B cell (primary cell): ENCODE results near the gene PRRT3. TPM values are rescaled to one million over a fixed set of nuclear protein-coding genes. Genes with fewer than 3 reads are reported as not detected.
A peak's percentile ranks its signal among the peaks of the same experiment; 100 is the strongest.

ENCODE experiments used
- ATAC-seq: fragments of 200-7000 bp; cut with Tn5 transposase; one replicate; pipeline ENCODE4 v1.10.0; 2021; ENCODE audit warnings: low read depth, mild to moderate bottlenecking, moderate number of reproducible peaks, moderate library complexity
- CTCF ChIA-PET: fragments of 350-600 bp; sonication (Branson Sonifier 250); formaldehyde crosslinking; loops from one replicate; lab custom pipeline; 2021; ENCODE audit warnings: antibody characterized with exemption, inconsistent platforms; lab: Charles Lee
- POLR2A ChIA-PET: fragments of 350-600 bp; sonication (Branson Sonifier 250); formaldehyde crosslinking; loops from one replicate; lab custom pipeline; 2021; ENCODE audit warnings: antibody characterized with exemption; lab: Charles Lee
- DNase-seq: peaks from one replicate; pipeline ENCODE4 v3.0.0; 2013
- H2AFZ ChIP-seq: 2 replicates; pipeline ENCODE4 v1.6.1; 2012; ENCODE audit warnings: mild to moderate bottlenecking, low read depth, low read length; ENCODE audit not compliant: insufficient read depth, poor library complexity, severe bottlenecking
- H3K27ac ChIP-seq, 2 donors: 1 replicate in 1 of 2; 2 replicates in 1 of 2; pipeline ENCODE4 v1.5.1; 2012 to 2013; ENCODE audit warnings: low read length in 2 of 2, mild to moderate bottlenecking in 2 of 2, moderate library complexity in 1 of 2
- H3K27me3 ChIP-seq, 4 experiments: fragments of 200-600 bp in 1 of 4; sonication (generic) in 1 of 4; replicated peaks in 1 of 4; 1 replicate in 2 of 4; 2 replicates in 2 of 4; pipeline versions ENCODE4 v1.6.1 to v1.7.0; 2013 to 2016; ENCODE audit warnings: low read length in 3 of 4, mild to moderate bottlenecking in 2 of 4, mixed read lengths in 1 of 4, moderate library complexity in 1 of 4; ENCODE audit not compliant: insufficient read depth in 4 of 4, control insufficient read depth in 3 of 4; ENCODE audit errors: control extremely low read depth in 1 of 4
- H3K36me3 ChIP-seq, 2 experiments: replicated peaks in 1 of 2; 1 replicate in 1 of 2; 2 replicates in 1 of 2; pipeline versions ENCODE4 v1.6.1 to v1.7.1; 2013; ENCODE audit warnings: low read length in 1 of 2; ENCODE audit not compliant: insufficient read depth in 2 of 2, control insufficient read depth in 1 of 2; ENCODE audit errors: control extremely low read depth in 1 of 2, extremely low read depth in 1 of 2
- H3K4me1 ChIP-seq, 2 donors: fragments of 200-600 bp in 1 of 2; sonication (generic) in 1 of 2; 1 replicate in 1 of 2; 2 replicates in 1 of 2; pipeline versions ENCODE4 v1.5.1 to v1.6.1; 2013 to 2017; ENCODE audit warnings: low read length in 2 of 2; ENCODE audit not compliant: control insufficient read depth in 2 of 2, insufficient read depth in 2 of 2
- H3K4me2 ChIP-seq: replicated peaks from 2 replicates; pipeline ENCODE3; 2012; ENCODE audit warnings: mild to moderate bottlenecking, low read depth, low read length; ENCODE audit not compliant: poor library complexity, severe bottlenecking
- H3K4me3 ChIP-seq, 5 experiments: fragments of 200-600 bp in 1 of 5; sonication (generic) in 1 of 5; 1 replicate in 3 of 5; 2 replicates in 2 of 5; pipeline versions ENCODE4 v1.5.1 to v1.7.0; 2011 to 2016; ENCODE audit warnings: low read length in 4 of 5, mild to moderate bottlenecking in 4 of 5, low read depth in 2 of 5, control low read depth in 1 of 5, moderate library complexity in 1 of 5; ENCODE audit not compliant: insufficient read depth in 1 of 5; ENCODE audit errors: control extremely low read depth in 1 of 5, extremely low read depth in 1 of 5
- H3K79me2 ChIP-seq: fragments of 200-600 bp; sonication (generic); one replicate; pipeline ENCODE4 v1.6.0; 2016; ENCODE audit warnings: low read length; ENCODE audit not compliant: control insufficient read depth, insufficient read depth
- H3K9ac ChIP-seq: fragments of 200-600 bp; sonication (generic); 2 replicates; pipeline ENCODE4 v1.6.1; 2017; ENCODE audit warnings: mild to moderate bottlenecking, low read length, moderate library complexity
- H3K9me3 ChIP-seq, 3 donors: one replicate each; pipeline versions ENCODE4 v1.6.1 to v1.7.1; 2013; ENCODE audit warnings: low read length in 2 of 3; ENCODE audit not compliant: control insufficient read depth in 2 of 3, insufficient read depth in 1 of 3; ENCODE audit errors: control extremely low read depth in 1 of 3
- H4K20me1 ChIP-seq: 2 replicates; pipeline ENCODE4 v1.6.0; 2012; ENCODE audit warnings: mild to moderate bottlenecking, low read length; ENCODE audit not compliant: insufficient read depth, control insufficient read depth, poor library complexity, severe bottlenecking
- H3K27ac Mint-ChIP-seq: one replicate; pipeline ENCODE4 v1.8.0; 2021; ENCODE audit warnings: mixed read lengths
- H3K27me3 Mint-ChIP-seq: one replicate; pipeline ENCODE4 v1.8.0; 2021; ENCODE audit warnings: mixed read lengths
- H3K4me1 Mint-ChIP-seq: one replicate; pipeline ENCODE4 v1.8.0; 2021; ENCODE audit warnings: mixed read lengths
- H3K4me3 Mint-ChIP-seq: one replicate; pipeline ENCODE4 v1.8.0; 2021; ENCODE audit warnings: mixed read lengths
- H3K9me3 Mint-ChIP-seq: one replicate; pipeline ENCODE4 v1.8.0; 2022; ENCODE audit warnings: mixed read lengths; ENCODE audit not compliant: insufficient read depth
- CTCF ChIP-seq: fragments of 200-600 bp; IDR thresholded peaks from one replicate; pipeline ENCODE4 v1.8.0; 2022; ENCODE audit warnings: antibody characterized with exemption, mild to moderate bottlenecking
- EZH2 ChIP-seq: IDR thresholded peaks from 2 replicates; pipeline ENCODE4 v1.6.1; 2012; ENCODE audit warnings: borderline replicate concordance, low read depth, mild to moderate bottlenecking, moderate library complexity, low read length; ENCODE audit not compliant: insufficient read depth, poor library complexity, severe bottlenecking
- WGBS: methylation state at CpG from one replicate; pipeline ENCODE4 v1.1.5; 2013; ENCODE audit warnings: missing lambda C conversion rate; ENCODE audit not compliant: insufficient coverage; 5-methylcytosine and 5-hydroxymethylcytosine counted together
- intact Hi-C: fragments of 100-400 bp; cut with micrococcal nuclease; formaldehyde crosslinking; loops from one replicate; pipeline ENCODE4 v1.10.0; 2022
- polyA minus RNA-seq: library from RNA; depleted of rRNA, polyadenylated mRNA; stranded (reverse); fragments of >200 nt; gene quantifications from 2 replicates; pipeline ENCODE4 v1.2.3, GENCODE V29; 2012
- polyA plus RNA-seq: library from polyadenylated mRNA; depleted of rRNA; stranded (reverse); fragments of >200 nt; gene quantifications from 2 replicates; pipeline ENCODE4 v1.2.3, GENCODE V29; 2012
- total RNA-seq, 2 donors: library from RNA; stranded (reverse); fragments of 120-200 nt in 1 of 2; gene quantifications; 1 replicate in 1 of 2; 2 replicates in 1 of 2; pipeline versions ENCODE4 v1.2.3 to v1.2.4, GENCODE V29; 2013 to 2022

Gene PRRT3
- total RNA-seq: 3.9 and 4.4 TPM in 2 replicates
- total RNA-seq (2013): 0.26 TPM
- 1.0 and 1.7 TPM in 2 replicates for polyA plus RNA-seq
- 2.6 and 3.1 TPM in 2 replicates for polyA minus RNA-seq

DNA sequence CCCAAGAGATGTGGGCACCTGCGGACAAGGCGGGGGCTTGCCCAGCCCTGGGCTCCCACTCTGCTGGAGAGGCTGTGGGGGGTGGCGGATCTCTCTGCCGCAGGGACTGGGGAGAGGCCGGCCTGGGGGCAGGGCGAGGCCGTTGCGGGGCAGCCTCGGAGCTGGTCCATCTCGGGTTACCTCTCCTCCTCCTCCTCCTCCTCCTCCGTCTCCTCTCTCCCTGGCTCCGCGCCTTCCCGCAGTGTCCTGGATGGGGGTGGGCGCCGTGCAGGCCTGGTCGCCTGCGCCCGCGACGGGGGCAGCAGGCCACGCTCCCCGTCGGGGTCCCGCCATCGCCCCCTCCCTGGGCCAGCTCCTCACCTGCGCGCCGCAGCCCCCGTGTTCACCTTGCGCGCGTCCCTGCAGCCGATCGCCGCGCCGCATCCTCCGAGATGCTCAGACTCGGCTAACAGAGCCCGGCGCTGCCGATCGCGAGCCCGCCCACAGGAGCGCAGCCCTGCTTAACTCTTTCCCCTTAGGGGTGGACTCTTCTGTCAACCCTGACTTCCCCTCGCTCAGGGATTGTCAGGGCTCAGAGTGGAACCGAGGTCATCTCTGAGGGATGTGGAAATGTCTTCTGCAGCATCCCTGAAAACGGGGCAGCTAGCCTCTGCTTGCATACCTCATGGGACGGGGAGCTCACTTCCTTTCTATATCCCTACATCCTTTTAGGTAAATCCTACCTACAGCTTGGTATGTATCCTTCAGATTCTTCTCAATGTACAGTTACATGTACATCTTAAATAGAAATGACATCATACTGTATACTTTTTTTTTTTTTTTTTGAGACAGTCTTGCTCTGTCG is at the start of gene PRRT3:
PRRT3 (minus strand) TSS at position 447 of the 844 bp plus-strand sequence. CDS start 2,293 bp downstream, outside the sequence.
- H3K9me3 ChIP-seq: no peaks in the 10 kb centered on the region
- no peak for TF ChIP-seq CTCF
- TF ChIP-seq EZH2: no peak
- peaks cover 15 to 18% of the 10 kb centered on the region in 2 donors for H3K4me1 ChIP-seq
- H2AFZ ChIP-seq: peak within 1 kb of the TSS; percentile 70
- DNase-seq: peak; percentile 62
- H3K36me3 ChIP-seq: peaks cover 0 to 2% of the 10 kb centered on the region in 2 experiments
- H3K27ac ChIP-seq: no peak within 1 kb of the TSS
- peak within 1 kb of the TSS; percentile 87 for H3K4me2 ChIP-seq
- no peaks in the 10 kb centered on the region for H4K20me1 ChIP-seq
- intact Hi-C loops: loop anchor here (5.0 kb wide), 1 partner anchor 35 kb away; the partner anchor contains the start of gene EMC3
- Mint-ChIP-seq H3K27ac (peak within 1 kb of the TSS; percentile 50), H3K27me3 (no peaks in the 10 kb centered on the region), H3K9me3 (no peaks in the 10 kb centered on the region), H3K4me3 (peak within 1 kb of the TSS; percentile 91), H3K4me1 (peaks cover 15% of the 10 kb centered on the region)
- under 1% methylated on average over 42 of the region's 52 CpGs for WGBS
- ChIA-PET CTCF (interaction anchor here (2.2 to 2.9 kb wide), 2 partner anchors 17 to 20 kb away, joined by 5 to 22 read pairs; partner anchors contain the start of gene CRELD1), POLR2A (interaction anchor here (2.0 kb wide), 1 partner anchor 19 kb away, joined by 11 read pairs; the partner anchor contains the start of gene CRELD1)
- H3K9ac ChIP-seq: peak within 1 kb of the TSS; percentile 71
- peaks cover 0 to 12% (median 0%) of the 10 kb centered on the region in 4 experiments for H3K27me3 ChIP-seq
- peak; percentile 89 for ATAC-seq
- no peaks in the 10 kb centered on the region for H3K79me2 ChIP-seq
- peak within 1 kb of the TSS in 4 of 5 experiments; percentile 39 to 69 (median 58) for H3K4me3 ChIP-seq

DNA sequence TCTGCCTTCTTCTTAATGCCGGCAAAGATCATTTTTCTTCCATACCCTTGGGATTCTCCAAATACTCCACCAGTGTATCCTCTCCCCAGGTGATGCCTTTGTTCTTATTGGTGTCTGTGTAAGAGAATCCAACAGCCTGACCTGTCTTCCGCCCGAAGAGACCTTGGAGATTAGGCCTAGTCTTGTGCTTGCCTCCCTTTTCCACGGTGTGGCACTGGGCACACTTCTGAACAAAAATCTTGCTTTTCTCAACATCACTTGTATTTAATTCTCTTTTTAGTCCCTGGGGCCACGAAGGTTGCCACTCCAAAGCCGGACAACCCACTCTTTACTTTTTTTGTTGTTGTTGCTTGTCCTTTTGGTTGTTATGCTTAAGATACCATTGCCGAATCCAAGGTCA is 48.5 kb upstream of the PRRT3 start:
- H2AFZ ChIP-seq: no peak overlapping the region
- peaks cover 17% of the 10 kb centered on the region for H3K79me2 ChIP-seq
- intact Hi-C loops: no loop called here
- Mint-ChIP-seq H3K4me1 (no peaks in the 10 kb centered on the region), H3K4me3 (no peak overlapping the region), H3K9me3 (no peaks in the 10 kb centered on the region), H3K27me3 (no peaks in the 10 kb centered on the region), H3K27ac (no peak overlapping the region)
- H3K27me3 ChIP-seq: no peaks in the 10 kb centered on the region
- no peak overlapping the region for H3K4me2 ChIP-seq
- no peak for ATAC-seq
- no peaks in the 10 kb centered on the region for H3K4me1 ChIP-seq
- H3K4me3 ChIP-seq: no peak overlapping the region
- peaks cover 0 to 21% of the 10 kb centered on the region in 2 experiments for H3K36me3 ChIP-seq
- no peaks in the 10 kb centered on the region for H3K9me3 ChIP-seq
- TF ChIP-seq EZH2 (no peak), CTCF (no peak)
- H4K20me1 ChIP-seq: no peaks in the 10 kb centered on the region
- no peak overlapping the region for H3K27ac ChIP-seq
- ChIA-PET CTCF (no interaction called here), POLR2A (no interaction called here)
- DNase-seq: no peak
- H3K9ac ChIP-seq: no peak overlapping the region
- 90% methylated on average over 2 of the region's 7 CpGs for WGBS
